HFFc6 (cell line): ENCODE data around the gene CCDC102A. TPM values are rescaled to one million over a fixed set of nuclear protein-coding genes. Genes with fewer than 3 reads are reported as not detected.

ENCODE experiments used
- DNase-seq: peaks from one replicate; pipeline ENCODE4 v3.0.0-alpha.2; 2018
- H3K27ac Mint-ChIP-seq: 2 replicates; pipeline ENCODE4 v1.8.0; 2020; ENCODE audit warnings: mild to moderate bottlenecking, mixed read lengths
- H3K27me3 Mint-ChIP-seq: 2 replicates; pipeline ENCODE4 v1.8.0; 2021; ENCODE audit warnings: mild to moderate bottlenecking, moderate library complexity, mixed read lengths; ENCODE audit not compliant: insufficient read depth
- H3K36me3 Mint-ChIP-seq: 2 replicates; pipeline ENCODE4 v1.8.0; 2021; ENCODE audit warnings: low read depth, mixed read lengths
- H3K4me1 Mint-ChIP-seq: 2 replicates; pipeline ENCODE4 v1.8.0; 2020; ENCODE audit warnings: low read depth, mixed read lengths
- H3K4me3 Mint-ChIP-seq: 2 replicates; pipeline ENCODE4 v1.8.0; 2020; ENCODE audit warnings: mild to moderate bottlenecking, moderate library complexity, mixed read lengths
- H3K9me3 Mint-ChIP-seq: 2 replicates; pipeline ENCODE4 v1.8.0; 2020; ENCODE audit warnings: mild to moderate bottlenecking, mixed read lengths
- CTCF ChIP-seq: fragments of 200-600 bp; sonication (generic); IDR thresholded peaks from 2 replicates; pipeline ENCODE4 v1.5.0; 2021; ENCODE audit warnings: antibody characterized with exemption, mild to moderate bottlenecking
- total RNA-seq, 6 experiments: library from RNA; stranded (reverse); fragmentation: NEBNext Ultra II Directional; extraction: Animal tissue kit (Norgen Biotek cat#: 25700); gene quantifications; 2 replicates in 1 of 6; 3 replicates in 5 of 6; pipeline ENCODE4 v1.2.3, GENCODE V29; 2021

CCDC102A gene
- total RNA-seq, 6 experiments from 2014 or later = 3.6 to 4.6 (median 4.1) TPM

GRCh38 chr16:57470711-57471110 lies 65.7 kb downstream of the CCDC102A start:
- Mint-ChIP-seq H3K4me1 (peaks cover 12% of the 10 kb centered on the region; the same call in 1 of the 2 replicates), H3K9me3 (no peaks in the 10 kb centered on the region), H3K27ac (peak overlapping the region; percentile 16; the same call in 1 of the 2 replicates), H3K27me3 (peaks cover 1% of the 10 kb centered on the region; the same call in 1 of the 2 replicates), H3K36me3 (peaks cover 10% of the 10 kb centered on the region; the same call in 1 of the 2 replicates), H3K4me3 (no peak overlapping the region)
- no peak for DNase-seq
- no peak for TF ChIP-seq CTCF

GRCh38 chr16:57469917-57470470 lies 66.4 kb downstream of the CCDC102A start:
- H3K9me3 Mint-ChIP-seq = no peaks in the 10 kb centered on the region
- H3K27ac Mint-ChIP-seq = peak overlapping the region; percentile 4; the same call in 1 of the 2 replicates
- H3K27me3 Mint-ChIP-seq = peaks cover 1% of the 10 kb centered on the region; the same call in 1 of the 2 replicates
- peaks cover 13% of the 10 kb centered on the region for H3K4me1 Mint-ChIP-seq
- no peak overlapping the region for H3K4me3 Mint-ChIP-seq
- DNase-seq = no peak
- H3K36me3 Mint-ChIP-seq = peaks cover 12% of the 10 kb centered on the region; the same call in 1 of the 2 replicates
- no peak for TF ChIP-seq CTCF

GRCh38 chr16:57469046-57469445 lies 67.3 kb downstream of the CCDC102A start:
- TF ChIP-seq CTCF = no peak
- H3K9me3 Mint-ChIP-seq = no peaks in the 10 kb centered on the region
- H3K36me3 Mint-ChIP-seq = peaks cover 20% of the 10 kb centered on the region; the same call in 1 of the 2 replicates
- no peak overlapping the region for H3K27ac Mint-ChIP-seq
- peaks cover 22% of the 10 kb centered on the region for H3K4me1 Mint-ChIP-seq
- H3K4me3 Mint-ChIP-seq = no peak overlapping the region
- peaks cover 4% of the 10 kb centered on the region; the same call in 1 of the 2 replicates for H3K27me3 Mint-ChIP-seq
- no peak for DNase-seq

GRCh38 chr16:57468346-57468745 lies 68.0 kb downstream of the CCDC102A start:
- peaks cover 29% of the 10 kb centered on the region for H3K4me1 Mint-ChIP-seq

GRCh38 chr16:57464523-57464922 lies 71.8 kb downstream of the CCDC102A start:
- TF ChIP-seq CTCF = no peak
- H3K27ac Mint-ChIP-seq = no peak overlapping the region
- no peaks in the 10 kb centered on the region for H3K9me3 Mint-ChIP-seq
- peaks cover 5% of the 10 kb centered on the region for H3K27me3 Mint-ChIP-seq
- DNase-seq = no peak
- H3K4me1 Mint-ChIP-seq = peaks cover 20% of the 10 kb centered on the region
- H3K4me3 Mint-ChIP-seq = no peak overlapping the region
- peaks cover 31% of the 10 kb centered on the region for H3K36me3 Mint-ChIP-seq

More at GRCh38 chr16:57468346-57468745, 68.0 kb downstream of the CCDC102A start:
- DNase-seq = no peak
- Mint-ChIP-seq H3K27ac (no peak overlapping the region), H3K27me3 (peaks cover 2% of the 10 kb centered on the region; the same call in 1 of the 2 replicates), H3K4me3 (no peak overlapping the region), H3K9me3 (no peaks in the 10 kb centered on the region), H3K36me3 (peaks cover 21% of the 10 kb centered on the region; the same call in 1 of the 2 replicates)
- TF ChIP-seq CTCF = no peak
